ENCODE data around the gene AGPAT3. TPM values are rescaled to one million over a fixed set of nuclear protein-coding genes. Genes with fewer than 3 reads are reported as not detected.

Gene AGPAT3
- total and polyA plus RNA-seq, 9 donors = 11.6 to 42.1 (median 31.9) TPM

GRCh38 chr21:43848771-43849170, 16.3 kb upstream of the AGPAT3 start:
- no peaks in the 10 kb centered on the region for H3K36me3 ChIP-seq
- H3K27ac ChIP-seq = no peak overlapping the region
- no peaks in the 10 kb centered on the region for H3K9me3 ChIP-seq
- DNase-seq = no peak
- TF ChIP-seq EP300 (IDR thresholded peaks at IDR 0.05) = no peak
- no peak for TF ChIP-seq CTCF (IDR thresholded peaks at IDR 0.05)
- no peak for TF ChIP-seq POLR2A (IDR thresholded peaks at IDR 0.05)
- H3K4me1 ChIP-seq (ENCODE audit: insufficient read depth) = no peaks in the 10 kb centered on the region
- H3K4me3 ChIP-seq = no peak overlapping the region
- intact Hi-C loops (cut with DNase I) = no loop called here
- WGBS, 3 donors = 89 to 94% (median 91%) methylated on average over 10 of the region's 10 CpGs
- no peaks in the 10 kb centered on the region for H3K27me3 ChIP-seq

- no peak for DNase-seq
- WGBS, 3 donors = 71 to 81% (median 78%) methylated on average over 13 of the region's 13 CpGs
- Histone ChIP-seq H3K27ac (no peak overlapping the region), H3K9me3 (no peaks in the 10 kb centered on the region), H3K4me1 (ENCODE audit: insufficient read depth) (no peaks in the 10 kb centered on the region), H3K4me3 (no peak overlapping the region), H3K36me3 (no peaks in the 10 kb centered on the region), H3K27me3 (no peaks in the 10 kb centered on the region)
- TF ChIP-seq POLR2A (IDR thresholded peaks at IDR 0.05) = no peak
- no peak for TF ChIP-seq EP300 (IDR thresholded peaks at IDR 0.05)
- no peak for TF ChIP-seq CTCF (IDR thresholded peaks at IDR 0.05)
- intact Hi-C loops (cut with DNase I) = no loop called here
Observed at GRCh38 chr21:43849532-43850299, 15.3 kb upstream of the AGPAT3 start.

- intact Hi-C loops (cut with DNase I) = no loop called here
- no peak for DNase-seq
Observed at GRCh38 chr21:43850728-43851295, 14.2 kb upstream of the AGPAT3 start.

GRCh38 chr21:43851593-43851992, 13.4 kb upstream of the AGPAT3 start:
- TF ChIP-seq CTCF (IDR thresholded peaks at IDR 0.05) (no peak), EP300 (IDR thresholded peaks at IDR 0.05) (no peak), POLR2A (IDR thresholded peaks at IDR 0.05) (no peak)
- Histone ChIP-seq H3K27me3 (no peaks in the 10 kb centered on the region), H3K9me3 (no peaks in the 10 kb centered on the region), H3K4me3 (no peak overlapping the region), H3K36me3 (no peaks in the 10 kb centered on the region), H3K4me1 (ENCODE audit: insufficient read depth) (no peaks in the 10 kb centered on the region), H3K27ac (no peak overlapping the region)
- intact Hi-C loops (cut with DNase I) = no loop called here
- whole genome bisulfite sequencing, 3 donors = 75 to 84% (median 77%) methylated on average over 12 of the region's 12 CpGs
- DNase-seq = peak in 1 of 5 donors; percentile 14

More at GRCh38 chr21:43850728-43851295, 14.2 kb upstream of the AGPAT3 start:
- no peak for TF ChIP-seq POLR2A (IDR thresholded peaks at IDR 0.05)
- Histone ChIP-seq H3K36me3 (no peaks in the 10 kb centered on the region), H3K27me3 (no peaks in the 10 kb centered on the region), H3K4me3 (no peak overlapping the region), H3K27ac (no peak overlapping the region), H3K4me1 (ENCODE audit: insufficient read depth) (no peaks in the 10 kb centered on the region), H3K9me3 (no peaks in the 10 kb centered on the region)
- WGBS, 3 donors = 79 to 88% (median 88%) methylated on average over 8 of the region's 8 CpGs

Measured in ovary (tissue), 9 donors.